ENCODE results near the gene TEX2.

The TEX2 gene

DNA sequence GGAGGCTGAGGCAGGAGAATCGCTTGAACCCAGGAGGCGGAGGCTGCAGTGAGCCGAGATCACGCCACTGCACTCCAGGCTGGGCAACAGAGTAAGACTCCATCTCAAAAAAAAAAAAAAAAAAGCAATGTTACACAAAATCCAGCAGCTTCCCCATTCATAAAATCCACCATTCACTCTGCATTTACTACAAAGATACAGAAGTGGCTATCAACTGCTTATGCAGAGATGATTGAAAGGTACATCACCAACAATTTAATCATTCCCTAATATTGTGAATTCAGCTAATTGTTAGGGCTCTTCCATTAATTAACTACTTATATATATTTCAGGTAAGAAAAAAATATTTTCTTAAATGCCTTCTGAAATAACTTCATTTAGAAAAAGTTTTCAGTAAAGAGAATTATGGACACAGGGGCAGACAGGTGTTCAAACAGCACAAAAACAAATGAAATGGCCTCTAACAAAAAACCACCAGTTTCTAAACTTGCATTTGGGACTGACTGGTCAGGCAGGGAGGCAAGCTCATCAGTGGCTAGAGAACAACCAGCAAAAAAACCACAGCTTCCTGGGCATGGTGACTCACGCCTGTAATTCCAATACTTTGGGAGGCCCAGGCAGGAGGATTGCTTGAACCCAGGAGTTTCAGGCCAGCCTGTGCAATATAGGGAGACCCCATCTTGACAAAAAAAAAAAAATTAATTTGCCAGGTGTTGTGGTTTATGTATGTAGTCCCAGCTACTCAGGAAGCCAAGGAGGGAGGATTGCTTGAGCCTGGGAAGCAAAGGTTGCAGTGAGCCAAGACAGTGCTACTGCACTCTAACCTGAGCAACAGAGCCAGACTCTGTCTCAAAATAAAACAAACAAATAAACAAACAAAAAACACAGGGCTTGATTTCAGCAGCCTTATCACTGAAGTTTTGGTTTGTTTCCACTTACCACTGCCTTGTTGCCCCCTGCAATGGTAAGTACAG is 159.4 kb downstream of the TEX2 start:
- Mint-ChIP-seq H3K4me3 (no peak overlapping the region), H3K9me3 (no peaks in the 10 kb centered on the region), H3K27me3 (no peaks in the 10 kb centered on the region), H3K4me1 (peaks cover 2% of the 10 kb centered on the region), H3K27ac (no peak overlapping the region), H3K36me3 (no peaks in the 10 kb centered on the region)
- DNase-seq (ENCODE audit: low spot score in 2 of 2): no peak
- ATAC-seq (ENCODE audit: low read depth): no peak

DNA sequence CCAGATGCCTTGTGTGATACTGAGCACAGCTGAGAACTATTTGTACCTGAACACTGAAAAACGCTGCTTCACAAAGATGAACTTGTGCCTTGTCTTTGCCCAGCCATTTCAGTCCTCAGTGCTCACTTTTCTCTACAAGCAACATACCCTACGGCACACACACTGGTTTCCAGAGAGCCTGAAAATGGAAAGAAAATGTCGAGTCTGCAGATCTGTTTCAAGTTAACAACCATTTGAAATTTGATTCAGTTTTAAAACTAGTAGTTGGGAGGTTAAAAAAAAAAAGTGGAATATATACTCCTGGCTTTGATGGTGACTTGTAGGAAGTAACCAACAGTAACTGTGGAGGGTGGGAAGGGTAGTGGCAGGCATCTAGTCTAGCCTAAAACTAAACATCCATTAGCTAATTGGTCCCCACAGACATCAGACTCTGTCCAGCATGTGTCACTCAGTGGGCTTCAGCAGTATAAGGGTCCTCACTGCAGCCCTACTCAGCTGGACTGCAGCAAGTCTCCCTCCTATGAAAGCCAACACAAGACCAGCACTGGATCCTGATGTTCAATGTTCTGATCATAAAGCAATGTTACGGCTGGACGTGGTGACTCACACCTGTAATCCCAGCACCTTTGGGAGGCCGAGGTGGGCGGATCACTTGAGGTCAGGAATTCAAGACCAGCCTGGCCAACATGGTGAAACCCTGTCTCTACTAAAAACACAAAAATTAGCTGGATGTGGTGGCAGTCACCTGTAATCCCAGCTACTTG is 160.3 kb downstream of the TEX2 start:
- Mint-ChIP-seq H3K27me3 (no peaks in the 10 kb centered on the region), H3K4me1 (peaks cover 2% of the 10 kb centered on the region), H3K36me3 (no peaks in the 10 kb centered on the region)

DNA sequence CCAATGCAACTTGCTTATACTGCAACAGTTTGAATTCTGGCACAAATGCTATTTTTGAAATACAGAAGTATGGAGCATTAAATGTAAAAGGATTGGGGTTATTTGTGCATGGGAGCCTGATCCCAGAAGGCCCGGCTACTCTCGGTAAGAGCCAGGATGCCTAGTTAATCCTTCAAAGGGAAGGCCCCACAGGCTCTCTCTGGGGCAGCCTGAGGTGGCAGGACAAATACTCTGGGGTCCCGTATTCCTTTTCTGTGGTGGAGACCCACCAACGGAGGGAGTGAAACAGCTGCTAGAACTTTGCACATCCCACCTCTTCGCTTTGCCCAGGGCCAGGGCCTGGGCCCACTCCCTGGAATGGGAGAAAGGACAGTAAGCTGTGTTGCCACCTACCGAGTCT is 163.5 kb downstream of the TEX2 start:
- Mint-ChIP-seq H3K36me3 (peaks cover 11% of the 10 kb centered on the region), H3K27ac (no peak overlapping the region), H3K4me1 (peaks cover 5% of the 10 kb centered on the region), H3K4me3 (no peak overlapping the region), H3K27me3 (no peaks in the 10 kb centered on the region), H3K9me3 (no peaks in the 10 kb centered on the region)
- DNase-seq (ENCODE audit: low spot score in 2 of 2): no peak
- no peak for ATAC-seq (ENCODE audit: low read depth)

More for the DNA sequence above, 160.3 kb downstream of the TEX2 start:
- H3K27ac Mint-ChIP-seq: no peak overlapping the region
- no peak for ATAC-seq (ENCODE audit: low read depth)
- no peak for DNase-seq (ENCODE audit: low spot score in 2 of 2)
- no peaks in the 10 kb centered on the region for H3K9me3 Mint-ChIP-seq
- no peak overlapping the region for H3K4me3 Mint-ChIP-seq

Measured in memory B cell (primary cell).